HG03354 (cell line): Measurements from ENCODE around the gene OLFML2A.
"Not testable (repeated sequence)": the region's sequence is repeated elsewhere in the genome, so short reads cannot be mapped to it uniquely, and the experiment has no call there.

Experiments
- ATAC-seq: cut with Tn5 transposase; IDR thresholded peaks from one replicate; pipeline ENCODE4 v1.9.1; 2021; ENCODE audit warnings: mild to moderate bottlenecking; ENCODE audit not compliant: unreplicated experiment, poor library complexity, severe bottlenecking

Gene OLFML2A

DNA sequence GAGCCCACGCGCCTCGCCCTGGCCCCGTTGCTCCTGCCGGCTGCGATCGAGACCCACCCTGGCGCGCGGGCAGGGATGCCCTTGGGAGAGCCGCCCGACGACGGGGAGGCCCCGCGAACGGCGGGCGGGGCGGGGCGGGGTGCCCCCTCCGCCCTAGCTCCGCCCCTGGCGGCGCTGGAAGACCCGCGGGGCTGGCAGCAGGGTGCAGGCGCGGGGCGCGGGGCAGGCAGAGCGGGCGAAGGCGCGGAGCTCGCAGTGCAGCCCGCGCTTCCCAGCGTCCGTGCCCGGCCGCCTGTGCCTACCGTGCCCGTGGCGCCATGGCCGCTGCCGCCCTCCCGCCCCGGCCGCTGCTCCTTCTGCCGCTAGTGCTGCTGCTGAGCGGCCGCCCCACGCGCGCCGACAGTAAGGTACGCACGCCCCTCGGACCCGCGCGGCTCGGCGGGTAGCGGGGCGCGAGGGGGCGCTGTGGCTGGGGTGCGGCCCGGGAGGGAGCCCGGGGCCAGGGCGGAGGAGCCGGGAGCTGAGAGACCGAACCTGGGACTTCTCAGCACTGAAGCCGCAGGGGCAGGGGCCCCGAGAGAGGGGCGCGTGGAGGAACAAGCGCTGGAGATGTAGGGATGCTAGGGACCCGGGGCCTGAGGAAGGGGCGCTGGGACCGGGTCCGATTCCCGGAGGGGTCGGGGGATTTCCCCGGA is at the start of gene OLFML2A:
Gene OLFML2A (plus strand): TSS at position 180 of the 695 bp plus-strand sequence. CDS start 138 bp downstream, at position 318.
- no peak for ATAC-seq

- ATAC-seq = no peak
These were observed 46.2 kb upstream of the OLFML2A start for GRCh38 chr9:124730772-124731171.

DNA sequence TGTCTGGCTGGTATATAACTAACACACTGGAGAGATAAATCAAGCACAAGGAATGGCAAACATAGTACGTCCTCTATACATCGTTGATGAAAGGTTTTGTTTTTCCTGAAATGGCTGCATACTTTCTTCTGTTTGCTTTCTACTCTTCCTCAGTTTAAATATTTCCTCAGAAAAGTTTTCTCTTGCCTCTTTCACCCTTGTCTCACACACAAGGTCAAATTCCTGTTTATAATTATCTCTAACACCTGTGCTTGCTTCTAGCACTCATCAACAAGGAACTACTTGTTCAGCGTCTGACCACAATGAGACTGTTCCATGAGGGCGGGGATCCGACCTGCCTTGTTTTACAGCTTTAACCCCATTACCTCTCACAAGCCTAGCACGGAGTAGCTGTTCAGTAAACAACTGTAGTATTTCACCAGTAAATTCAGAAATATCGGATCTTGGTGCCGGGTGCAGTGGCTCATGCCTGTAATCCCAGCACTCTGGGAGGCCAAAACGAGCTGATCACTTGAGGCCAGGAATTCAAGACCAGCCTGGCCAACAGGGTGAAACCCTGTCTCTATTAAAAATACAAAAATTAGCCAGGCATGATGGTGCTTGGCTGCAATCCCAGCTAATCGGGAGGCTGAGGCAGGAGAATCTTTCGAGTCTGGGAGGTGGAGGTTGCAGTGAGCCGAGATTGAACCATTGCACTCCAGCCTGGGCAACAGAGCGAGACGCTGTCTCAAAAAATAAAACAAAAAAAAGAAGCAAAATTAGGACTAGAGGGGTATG is 42.8 kb upstream of the OLFML2A start:
- ATAC-seq = no peak

- ATAC-seq = not testable (repeated sequence)
These were observed 42.2 kb upstream of the OLFML2A start for GRCh38 chr9:124734741-124735083.

DNA sequence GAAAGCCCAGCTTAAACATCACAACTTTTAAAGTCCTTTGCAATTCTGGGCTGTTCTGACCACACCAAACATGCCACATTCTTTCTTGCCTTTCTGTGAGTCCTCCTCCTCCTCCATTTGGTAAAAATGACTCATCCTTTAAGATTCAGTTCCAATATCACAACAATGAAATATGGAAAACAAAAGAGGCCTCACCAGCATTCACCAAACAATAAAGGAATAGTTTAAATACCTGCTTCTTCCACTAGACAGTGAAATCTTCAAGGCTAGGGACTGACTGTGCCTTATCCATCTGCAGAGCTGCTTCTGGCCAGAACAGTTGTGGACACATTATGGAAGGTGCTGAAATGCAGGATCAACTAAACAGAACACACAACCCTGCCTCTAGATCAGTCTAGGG is 41.8 kb upstream of the OLFML2A start:
- no peak for ATAC-seq

DNA sequence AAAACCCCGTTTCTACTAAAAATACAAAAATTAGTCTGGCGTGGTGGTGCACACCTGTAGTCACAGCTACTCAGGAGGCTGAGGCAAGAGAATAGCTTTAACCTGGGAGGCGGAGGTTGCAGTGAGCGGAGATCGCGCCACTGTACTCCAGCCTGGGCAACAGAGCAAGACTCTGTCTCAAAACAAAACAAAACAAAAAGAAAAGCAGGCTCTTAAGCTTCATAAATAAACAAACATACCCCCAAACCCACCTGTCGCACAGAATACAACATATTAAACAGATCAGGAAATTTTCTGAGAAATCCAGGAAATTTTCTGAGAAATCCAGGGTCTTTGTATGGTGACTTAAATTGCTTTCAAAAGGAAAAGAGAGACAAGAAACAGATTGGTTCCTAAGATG is 38.9 kb upstream of the OLFML2A start:
- not testable (repeated sequence) for ATAC-seq

GRCh38 chr9:124739360-124739759 is 37.6 kb upstream of the OLFML2A start:
- no peak for ATAC-seq

DNA sequence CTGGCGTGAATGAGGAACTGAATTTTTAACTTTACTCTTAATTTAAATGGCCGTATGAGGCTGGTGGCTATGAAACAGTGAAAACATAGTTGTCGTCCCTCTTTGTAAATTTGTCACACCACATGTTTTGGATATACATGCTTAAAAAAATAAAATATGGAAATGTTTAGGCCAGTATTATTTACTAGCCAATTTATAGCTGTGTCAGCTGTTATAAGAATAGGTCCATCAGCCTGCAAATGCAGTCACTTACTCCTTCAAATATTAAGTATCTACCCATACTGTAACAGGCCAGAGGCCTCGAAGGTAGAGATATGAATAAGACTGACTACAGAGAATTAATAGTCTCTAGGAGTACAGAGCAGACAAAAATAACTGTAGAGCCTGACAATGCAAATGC is 35.8 kb upstream of the OLFML2A start:
- no peak for ATAC-seq

DNA sequence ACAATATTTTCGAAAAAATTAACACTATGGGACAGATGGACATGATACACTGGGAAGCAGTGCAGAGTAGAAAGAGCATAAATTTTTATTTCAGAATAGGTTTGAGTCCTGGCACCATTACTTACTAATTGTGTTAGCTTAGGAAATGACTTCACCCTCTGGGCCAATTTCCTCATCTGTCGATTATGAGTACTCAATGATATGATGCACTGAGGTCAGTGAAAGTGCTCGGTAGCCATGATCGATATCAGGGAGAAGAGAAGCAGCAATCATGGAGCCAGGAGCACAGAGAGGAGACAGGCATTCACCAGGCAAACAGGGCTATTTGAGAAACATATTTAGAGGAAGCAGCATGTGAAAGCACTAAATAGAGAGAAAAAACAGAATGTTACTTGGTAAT is 35.3 kb upstream of the OLFML2A start:
- no peak for ATAC-seq

- ATAC-seq = no peak
These were observed 34.0 kb upstream of the OLFML2A start for GRCh38 chr9:124742940-124743339.

- no peak for ATAC-seq
These were observed 33.1 kb upstream of the OLFML2A start for GRCh38 chr9:124743686-124744348.

DNA sequence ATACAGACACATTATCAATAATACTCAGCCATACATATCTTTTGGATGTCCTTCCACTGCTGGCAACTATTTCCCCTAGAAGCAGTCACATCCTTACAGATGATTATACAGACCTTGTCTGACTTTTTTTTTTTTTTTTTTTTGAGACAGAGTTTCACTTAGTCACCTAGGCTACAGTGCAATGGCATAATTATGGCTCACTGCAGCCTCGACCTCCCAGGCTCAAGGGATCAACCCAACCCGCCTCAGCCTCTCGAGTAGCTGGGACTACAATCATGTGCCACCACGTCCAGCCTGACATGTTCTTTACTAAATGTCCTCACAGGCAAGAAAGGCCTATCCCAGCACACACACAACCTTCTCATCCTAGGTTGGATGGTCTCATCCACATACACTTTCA is 29.9 kb upstream of the OLFML2A start:
- ATAC-seq = no peak

DNA sequence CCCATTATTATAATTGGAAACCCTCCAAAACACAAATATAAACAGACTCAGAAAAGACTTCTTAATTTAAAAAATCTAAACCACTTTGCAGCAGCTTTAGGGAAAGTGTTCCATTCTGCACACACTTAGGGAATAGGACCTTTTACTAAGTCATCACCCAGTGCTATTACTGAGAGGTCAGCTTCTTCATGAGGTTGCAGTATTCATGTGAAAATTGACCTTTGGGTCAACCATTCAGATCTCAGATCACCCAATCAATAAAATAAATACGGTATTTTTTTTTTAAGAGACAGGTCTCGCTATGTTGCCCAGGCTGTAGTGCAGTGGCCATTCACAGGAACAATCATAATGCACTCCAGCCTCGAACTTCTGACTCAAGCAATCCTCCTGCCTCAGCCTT is 27.6 kb upstream of the OLFML2A start:
- no peak for ATAC-seq

DNA sequence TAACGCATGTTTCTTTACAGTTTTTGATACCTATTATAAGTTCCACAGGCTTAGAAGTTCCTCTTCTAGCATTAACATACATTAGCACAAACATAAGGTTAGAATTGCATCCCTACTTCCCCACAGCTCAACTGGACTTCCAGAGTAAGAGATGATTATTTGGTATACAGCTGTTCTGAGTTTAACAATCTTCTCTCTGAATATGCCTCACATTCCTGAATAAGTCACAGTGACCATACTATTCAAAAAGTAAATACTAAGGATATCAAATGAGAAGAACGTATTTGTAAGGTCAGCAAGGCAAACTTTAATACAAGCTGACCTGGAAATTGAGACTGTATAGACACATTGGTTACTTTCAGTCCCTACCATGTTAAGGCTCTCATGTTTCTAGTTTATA is 27.2 kb upstream of the OLFML2A start:
- no peak for ATAC-seq

DNA sequence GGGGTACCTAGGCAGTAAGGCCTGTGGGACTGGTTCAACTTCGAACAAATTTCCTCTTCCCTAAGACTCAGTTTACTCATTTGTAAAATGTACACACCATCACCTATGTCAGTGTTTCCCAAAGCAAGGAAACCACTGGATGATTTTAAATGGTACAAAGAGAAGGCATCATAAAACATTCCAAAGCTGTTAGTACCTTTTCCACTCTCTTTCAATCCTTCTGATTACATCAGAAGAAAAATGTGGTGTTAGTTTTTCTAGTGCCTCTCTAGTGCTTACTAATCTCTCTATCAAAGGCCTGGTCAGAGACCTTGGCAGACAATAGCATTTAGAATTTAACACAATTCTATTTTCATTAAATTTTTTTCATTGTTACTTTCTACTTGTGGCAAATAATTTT is 24.0 kb upstream of the OLFML2A start:
- no peak for ATAC-seq

DNA sequence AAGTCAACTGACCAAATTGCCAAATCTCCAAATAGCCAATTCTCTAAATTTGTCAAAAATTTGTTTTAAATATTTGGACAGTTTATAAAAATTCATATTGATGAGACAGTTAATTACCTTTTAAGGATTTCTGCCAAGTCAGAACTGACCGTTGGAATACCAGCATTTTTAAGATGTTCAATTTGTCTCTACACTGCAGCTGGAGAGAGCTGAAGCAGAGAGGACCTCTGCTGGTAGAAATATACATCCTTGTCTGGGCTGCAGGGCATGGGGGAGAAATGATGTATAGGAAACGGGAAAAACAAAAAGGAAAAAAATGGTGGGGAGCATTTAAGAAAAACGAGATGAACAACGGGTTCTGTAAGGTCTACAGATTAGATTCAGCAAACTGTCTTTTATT is 22.6 kb upstream of the OLFML2A start:
- no peak for ATAC-seq

- no peak for ATAC-seq
These were observed 21.9 kb upstream of the OLFML2A start for GRCh38 chr9:124755061-124755460.

- ATAC-seq = no peak
These were observed 20.9 kb upstream of the OLFML2A start for GRCh38 chr9:124756011-124756410.

DNA sequence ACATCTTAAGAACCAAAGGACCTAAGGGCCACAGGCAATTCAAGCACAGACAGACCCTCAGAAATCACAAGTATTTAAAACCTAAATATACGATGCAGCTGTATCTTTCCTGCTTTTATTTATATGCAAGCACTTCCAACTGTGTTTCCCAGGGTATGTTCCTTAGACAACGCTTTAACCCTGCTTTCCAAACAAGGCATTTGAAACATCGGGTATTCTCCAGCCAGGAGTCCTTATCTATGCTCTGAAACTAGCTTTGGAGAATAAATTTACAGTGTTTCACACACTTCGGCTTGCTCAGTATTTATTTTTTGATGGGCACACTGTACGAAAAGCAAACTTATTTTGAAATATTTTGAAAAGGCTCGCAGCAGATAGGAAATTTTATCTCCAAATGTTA is 19.3 kb upstream of the OLFML2A start:
- no peak for ATAC-seq

GRCh38 chr9:124758061-124758460 is 18.9 kb upstream of the OLFML2A start:
- no peak for ATAC-seq

DNA sequence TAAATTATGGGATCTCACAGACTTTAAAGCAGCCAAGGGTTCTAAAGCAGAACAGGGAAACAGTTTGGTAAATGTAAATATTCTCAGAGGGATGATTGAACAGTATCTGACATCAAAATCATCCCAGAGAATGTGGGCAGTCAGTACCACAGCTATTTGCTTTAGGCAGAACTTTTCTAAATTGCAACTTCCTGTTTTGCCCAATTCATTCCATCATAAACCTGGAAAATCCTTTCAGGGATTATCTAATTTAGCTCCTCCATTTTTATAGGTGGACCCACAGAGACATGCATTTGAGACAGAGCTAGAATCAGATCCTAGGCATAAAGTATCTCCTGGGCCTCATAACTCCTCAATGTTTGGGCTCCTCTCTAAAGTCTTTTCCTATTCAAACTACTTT is 18.2 kb upstream of the OLFML2A start:
- ATAC-seq = no peak
